ENCODE data around the gene CERS6. TPM values are rescaled to one million over a fixed set of nuclear protein-coding genes. Genes with fewer than 3 reads are reported as not detected.

Gene CERS6
- total and polyA plus RNA-seq, 2 experiments from 2014 or later, result 40.9 to 99.1 TPM

DNA sequence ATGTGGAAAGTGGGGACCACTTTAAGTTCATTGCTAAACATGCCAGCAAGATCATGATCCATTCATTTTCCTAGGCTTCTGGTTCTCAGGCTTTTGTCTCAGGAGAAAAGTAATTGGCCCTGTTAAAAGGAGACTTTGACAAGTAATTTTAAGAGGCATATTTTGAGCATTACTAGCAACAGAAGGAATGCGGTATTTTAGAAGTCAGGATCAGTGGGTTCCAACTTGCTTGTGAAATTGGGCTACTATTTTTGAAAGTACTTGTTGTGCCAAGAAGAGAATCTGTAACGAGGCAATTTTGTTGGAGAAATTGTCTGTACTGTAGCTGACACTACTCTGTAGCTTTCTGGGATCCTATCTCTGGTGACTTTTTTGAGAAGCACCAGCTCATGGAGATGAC, 59.4 kb downstream of the CERS6 start:
- Histone ChIP-seq H3K9me3 (ENCODE audit: low read depth) (no peaks in the 10 kb centered on the region), H4K20me1 (ENCODE audit: insufficient read depth, poor library complexity, severe bottlenecking) (peaks cover 19% of the 10 kb centered on the region), H3K9me2 (replicated peaks; ENCODE audit: insufficient read depth) (no peaks in the 10 kb centered on the region), H3K36me3 (replicated peaks; ENCODE audit: insufficient read depth, low read depth) (no peaks in the 10 kb centered on the region), H3K4me1 (ENCODE audit: insufficient read depth) (peaks cover 7% of the 10 kb centered on the region), H3K27me3 (no peaks in the 10 kb centered on the region), H3K4me3 (no peak overlapping the region), H2AFZ (no peak overlapping the region), H3K79me2 (peaks cover 99% of the 10 kb centered on the region), H3K27ac (no peak overlapping the region), H3K4me2 (no peak overlapping the region)
- DNase-seq (ENCODE audit: low spot score), result no peak
- 71% methylated on average over 2 of the region's 2 CpGs for WGBS (ENCODE audit: low lambda C conversion rate, missing lambda C conversion rate)
- TF ChIP-seq EZH2phosphoT487 (IDR thresholded peaks at IDR 0.05; ENCODE audit: low read depth, severe bottlenecking, unreplicated experiment) (no peak), EZH2 (IDR thresholded peaks at IDR 0.05; ENCODE audit: borderline replicate concordance) (no peak)
- TF ChIP-seq, protein P1, sequence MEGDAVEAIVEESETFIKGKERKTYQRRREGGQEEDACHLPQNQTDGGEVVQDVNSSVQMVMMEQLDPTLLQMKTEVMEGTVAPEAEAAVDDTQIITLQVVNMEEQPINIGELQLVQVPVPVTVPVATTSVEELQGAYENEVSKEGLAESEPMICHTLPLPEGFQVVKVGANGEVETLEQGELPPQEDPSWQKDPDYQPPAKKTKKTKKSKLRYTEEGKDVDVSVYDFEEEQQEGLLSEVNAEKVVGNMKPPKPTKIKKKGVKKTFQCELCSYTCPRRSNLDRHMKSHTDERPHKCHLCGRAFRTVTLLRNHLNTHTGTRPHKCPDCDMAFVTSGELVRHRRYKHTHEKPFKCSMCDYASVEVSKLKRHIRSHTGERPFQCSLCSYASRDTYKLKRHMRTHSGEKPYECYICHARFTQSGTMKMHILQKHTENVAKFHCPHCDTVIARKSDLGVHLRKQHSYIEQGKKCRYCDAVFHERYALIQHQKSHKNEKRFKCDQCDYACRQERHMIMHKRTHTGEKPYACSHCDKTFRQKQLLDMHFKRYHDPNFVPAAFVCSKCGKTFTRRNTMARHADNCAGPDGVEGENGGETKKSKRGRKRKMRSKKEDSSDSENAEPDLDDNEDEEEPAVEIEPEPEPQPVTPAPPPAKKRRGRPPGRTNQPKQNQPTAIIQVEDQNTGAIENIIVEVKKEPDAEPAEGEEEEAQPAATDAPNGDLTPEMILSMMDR (IDR thresholded peaks at IDR 0.05; ENCODE audit: poor library complexity), result no peak

- WGBS (ENCODE audit: low lambda C conversion rate, missing lambda C conversion rate), result 91% methylated on average over 7 of the region's 7 CpGs
- Histone ChIP-seq H4K20me1 (ENCODE audit: insufficient read depth, poor library complexity, severe bottlenecking) (peaks cover 17% of the 10 kb centered on the region), H3K27ac (no peak overlapping the region), H3K79me2 (peaks cover 99% of the 10 kb centered on the region), H3K9me3 (ENCODE audit: low read depth) (no peaks in the 10 kb centered on the region), H3K36me3 (replicated peaks; ENCODE audit: insufficient read depth, low read depth) (no peaks in the 10 kb centered on the region), H3K27me3 (no peaks in the 10 kb centered on the region), H3K4me3 (no peak overlapping the region), H3K4me2 (no peak overlapping the region), H3K4me1 (ENCODE audit: insufficient read depth) (peaks cover 24% of the 10 kb centered on the region), H2AFZ (no peak overlapping the region), H3K9me2 (replicated peaks; ENCODE audit: insufficient read depth) (no peaks in the 10 kb centered on the region)
- DNase-seq (ENCODE audit: low spot score), result no peak
- TF ChIP-seq, protein P1 (IDR thresholded peaks at IDR 0.05; ENCODE audit: poor library complexity), result no peak
- TF ChIP-seq EZH2 (IDR thresholded peaks at IDR 0.05; ENCODE audit: borderline replicate concordance) (no peak), EZH2phosphoT487 (IDR thresholded peaks at IDR 0.05; ENCODE audit: low read depth, severe bottlenecking, unreplicated experiment) (no peak)
Observed at GRCh38 chr2:168517816-168518215, 61.7 kb downstream of the CERS6 start.

DNA sequence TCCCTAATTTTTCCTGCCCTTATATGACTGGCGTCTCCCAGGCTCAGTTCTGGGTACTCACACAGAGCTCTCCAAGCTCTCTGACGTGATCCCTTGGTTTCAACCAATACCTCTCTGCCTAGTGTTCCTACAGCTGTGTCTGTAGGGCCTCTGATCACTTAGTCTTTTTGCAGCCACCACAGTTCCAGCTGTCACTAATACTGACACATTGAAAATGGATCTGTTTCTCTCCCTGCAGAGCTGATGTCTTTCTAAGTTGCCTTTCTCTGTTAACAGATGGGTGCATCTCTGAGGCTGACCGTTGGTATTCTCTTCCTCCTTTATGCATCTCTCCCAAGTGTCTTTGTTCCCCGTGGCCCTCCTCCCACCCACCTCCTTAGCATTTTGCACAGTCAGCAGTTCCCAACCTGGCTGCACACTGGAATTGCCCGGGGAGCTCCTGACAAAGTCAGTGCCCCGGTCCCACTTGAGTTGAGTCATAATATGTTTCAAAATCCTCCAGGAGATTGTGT, 62.5 kb downstream of the CERS6 start:
- DNase-seq (ENCODE audit: low spot score), result peak; percentile 41
- Histone ChIP-seq H3K9me3 (ENCODE audit: low read depth) (no peaks in the 10 kb centered on the region), H3K27ac (no peak overlapping the region), H3K4me2 (no peak overlapping the region), H3K36me3 (replicated peaks; ENCODE audit: insufficient read depth, low read depth) (no peaks in the 10 kb centered on the region), H4K20me1 (ENCODE audit: insufficient read depth, poor library complexity, severe bottlenecking) (peaks cover 18% of the 10 kb centered on the region), H3K9me2 (replicated peaks; ENCODE audit: insufficient read depth) (no peaks in the 10 kb centered on the region), H3K79me2 (peaks cover 99% of the 10 kb centered on the region), H2AFZ (no peak overlapping the region), H3K4me3 (no peak overlapping the region), H3K27me3 (no peaks in the 10 kb centered on the region), H3K4me1 (ENCODE audit: insufficient read depth) (peaks cover 24% of the 10 kb centered on the region)
- 44% methylated on average over 6 of the region's 6 CpGs for WGBS (ENCODE audit: low lambda C conversion rate, missing lambda C conversion rate)
- TF ChIP-seq EZH2phosphoT487 (IDR thresholded peaks at IDR 0.05; ENCODE audit: low read depth, severe bottlenecking, unreplicated experiment) (no peak), EZH2 (IDR thresholded peaks at IDR 0.05; ENCODE audit: borderline replicate concordance) (no peak)
- TF ChIP-seq, protein P1 (IDR thresholded peaks at IDR 0.05; ENCODE audit: poor library complexity), result no peak
